ENCODE data around the gene NIPAL4.

NIPAL4 gene

GRCh38 chr5:157485811-157486210, 25.8 kb downstream of the NIPAL4 start:
- DNase-seq (ENCODE audit: low read depth in 2 of 2) = no peak

- no peak for DNase-seq (ENCODE audit: low read depth in 2 of 2)
Observed at GRCh38 chr5:157486221-157486681, 26.2 kb downstream of the NIPAL4 start.

GRCh38 chr5:157486861-157487260, 26.8 kb downstream of the NIPAL4 start:
- no peak for DNase-seq (ENCODE audit: low read depth in 2 of 2)

- DNase-seq (ENCODE audit: low read depth in 2 of 2) = no peak
Observed at GRCh38 chr5:157487358-157487757, 27.3 kb downstream of the NIPAL4 start.

- no peak for DNase-seq (ENCODE audit: low read depth in 2 of 2)
Observed at GRCh38 chr5:157491471-157491995, 31.5 kb downstream of the NIPAL4 start.

GRCh38 chr5:157492886-157493285, 32.9 kb downstream of the NIPAL4 start:
- no peak for DNase-seq (ENCODE audit: low read depth in 2 of 2)

GRCh38 chr5:157494178-157494832, 34.3 kb downstream of the NIPAL4 start:
- DNase-seq (ENCODE audit: low read depth in 2 of 2) = no peak

- no peak for DNase-seq (ENCODE audit: low read depth in 2 of 2)
Observed at GRCh38 chr5:157496864-157497263, 36.9 kb downstream of the NIPAL4 start.

GRCh38 chr5:157497875-157498611, 38.0 kb downstream of the NIPAL4 start:
- no peak for DNase-seq (ENCODE audit: low read depth in 2 of 2)

GRCh38 chr5:157502143-157502647, 42.2 kb downstream of the NIPAL4 start:
- no peak for DNase-seq (ENCODE audit: low read depth in 2 of 2)

GRCh38 chr5:157504053-157504452, 44.0 kb downstream of the NIPAL4 start:
- no peak for DNase-seq (ENCODE audit: low read depth in 2 of 2)

GRCh38 chr5:157505496-157505895, 45.5 kb downstream of the NIPAL4 start:
- DNase-seq (ENCODE audit: low read depth in 2 of 2) = no peak

GRCh38 chr5:157506066-157506590, 46.1 kb downstream of the NIPAL4 start:
- no peak for DNase-seq (ENCODE audit: low read depth in 2 of 2)

GRCh38 chr5:157506981-157507780, 47.2 kb downstream of the NIPAL4 start:
- DNase-seq (ENCODE audit: low read depth in 2 of 2) = no peak

GRCh38 chr5:157509093-157509492, 49.1 kb downstream of the NIPAL4 start:
- DNase-seq (ENCODE audit: low read depth in 2 of 2) = no peak

- no peak for DNase-seq (ENCODE audit: low read depth in 2 of 2)
Observed at GRCh38 chr5:157509587-157509986, 49.6 kb downstream of the NIPAL4 start.

- no peak for DNase-seq (ENCODE audit: low read depth in 2 of 2)
Observed at GRCh38 chr5:157510682-157511081, 50.7 kb downstream of the NIPAL4 start.

GRCh38 chr5:157511651-157512644, 51.9 kb downstream of the NIPAL4 start:
- no peak for DNase-seq (ENCODE audit: low read depth in 2 of 2)

- no peak for DNase-seq (ENCODE audit: low read depth in 2 of 2)
Observed at GRCh38 chr5:157513182-157513581, 53.2 kb downstream of the NIPAL4 start.

- DNase-seq (ENCODE audit: low read depth in 2 of 2) = no peak
Observed at GRCh38 chr5:157514974-157515373, 55.0 kb downstream of the NIPAL4 start.

GRCh38 chr5:157516006-157516405, 56.0 kb downstream of the NIPAL4 start:
- no peak for DNase-seq (ENCODE audit: low read depth in 2 of 2)
